ENCODE results near the gene TNIK. TPM values are rescaled to one million over a fixed set of nuclear protein-coding genes. Genes with fewer than 3 reads are reported as not detected.

The TNIK gene
- total and polyA plus RNA-seq, 2 of the 13 experiments (the other 11 are each of a cell fraction or from before 2014, with no cell fraction given), result 0.15 to 0.22 TPM

GRCh38 chr3:171436380-171436779 is 23.8 kb downstream of the TNIK start (continued):
- TF ChIP-seq DZIP1 (CRISPR knock-in tag; IDR thresholded peaks at IDR 0.05) (no peak), IRF2 (CRISPR knock-in tag; IDR thresholded peaks at IDR 0.05) (no peak), AHDC1 (CRISPR knock-in tag; IDR thresholded peaks at IDR 0.05; ENCODE audit: borderline replicate concordance) (no peak), ZNF263 (CRISPR knock-in tag; IDR thresholded peaks at IDR 0.05) (no peak), ZXDC (CRISPR knock-in tag; IDR thresholded peaks at IDR 0.05) (no peak), ZNF749 (CRISPR knock-in tag; IDR thresholded peaks at IDR 0.05; ENCODE audit: borderline replicate concordance) (no peak), ZNF180 (CRISPR knock-in tag; IDR thresholded peaks at IDR 0.05; ENCODE audit: borderline replicate concordance, low read depth) (no peak), HES4 (CRISPR knock-in tag; IDR thresholded peaks at IDR 0.05; ENCODE audit: borderline replicate concordance) (no peak), NRL (CRISPR knock-in tag; IDR thresholded peaks at IDR 0.05; ENCODE audit: borderline replicate concordance) (no peak), BCL6 (CRISPR knock-in tag; IDR thresholded peaks at IDR 0.05) (no peak)

All from HepG2 (cell line).